Endothelial cell of hepatic sinusoid (primary cell): ENCODE data around the gene ACER3.
"Not testable (repeated sequence)": the region's sequence is repeated elsewhere in the genome, so short reads cannot be mapped to it uniquely, and the experiment has no call there.

Source experiments
- in situ Hi-C: cut with HindIII; loops from 2 replicates; pipeline ENCODE4 v1.10.0; 2017; ENCODE audit warnings: low sequenced_read_pairs

Gene ACER3

DNA sequence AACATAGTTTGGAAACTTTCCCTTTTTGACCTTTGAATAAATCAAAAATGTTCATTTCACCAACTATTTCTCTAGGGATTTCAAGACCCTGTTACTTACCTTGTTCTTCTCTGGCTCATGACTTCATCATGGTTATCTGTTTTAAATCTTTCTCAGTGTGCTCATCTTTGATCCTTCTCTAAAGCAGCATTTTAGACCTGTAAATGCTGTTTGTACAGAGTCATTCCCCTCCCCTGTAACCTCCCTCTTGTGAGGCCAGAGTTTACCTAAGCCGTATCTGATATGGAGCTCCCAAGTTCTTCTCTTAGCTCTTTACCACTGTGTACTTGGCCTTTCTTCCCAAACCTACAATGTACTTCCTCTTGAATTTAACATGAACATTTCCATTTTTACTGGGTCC is 56.0 kb downstream of the ACER3 start:
- in situ Hi-C loops, result no loop called here

DNA sequence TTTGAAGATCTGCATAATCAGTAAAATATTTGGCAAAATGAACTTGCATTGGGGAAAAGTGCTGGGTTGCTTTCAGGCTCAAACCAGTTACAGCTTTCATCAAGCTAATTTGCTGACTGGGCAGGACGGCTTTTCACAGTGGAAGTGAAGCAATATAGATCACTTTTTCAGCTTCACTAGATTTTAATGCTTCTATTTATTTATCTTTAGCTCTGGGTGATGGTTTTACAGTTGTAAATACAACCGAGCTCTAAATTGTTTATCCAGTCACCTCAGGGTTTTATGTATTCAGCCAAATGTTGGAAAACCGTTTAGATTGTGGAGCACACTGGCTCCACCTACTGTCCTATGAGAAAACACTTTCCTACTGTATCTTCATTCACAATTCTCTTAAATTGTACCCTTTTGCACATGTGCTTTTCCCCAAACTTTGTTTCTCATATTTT is 58.2 kb downstream of the ACER3 start:
- in situ Hi-C loops, result no loop called here

- in situ Hi-C loops, result no loop called here
These were observed 58.7 kb downstream of the ACER3 start for GRCh38 chr11:76919467-76919866.

DNA sequence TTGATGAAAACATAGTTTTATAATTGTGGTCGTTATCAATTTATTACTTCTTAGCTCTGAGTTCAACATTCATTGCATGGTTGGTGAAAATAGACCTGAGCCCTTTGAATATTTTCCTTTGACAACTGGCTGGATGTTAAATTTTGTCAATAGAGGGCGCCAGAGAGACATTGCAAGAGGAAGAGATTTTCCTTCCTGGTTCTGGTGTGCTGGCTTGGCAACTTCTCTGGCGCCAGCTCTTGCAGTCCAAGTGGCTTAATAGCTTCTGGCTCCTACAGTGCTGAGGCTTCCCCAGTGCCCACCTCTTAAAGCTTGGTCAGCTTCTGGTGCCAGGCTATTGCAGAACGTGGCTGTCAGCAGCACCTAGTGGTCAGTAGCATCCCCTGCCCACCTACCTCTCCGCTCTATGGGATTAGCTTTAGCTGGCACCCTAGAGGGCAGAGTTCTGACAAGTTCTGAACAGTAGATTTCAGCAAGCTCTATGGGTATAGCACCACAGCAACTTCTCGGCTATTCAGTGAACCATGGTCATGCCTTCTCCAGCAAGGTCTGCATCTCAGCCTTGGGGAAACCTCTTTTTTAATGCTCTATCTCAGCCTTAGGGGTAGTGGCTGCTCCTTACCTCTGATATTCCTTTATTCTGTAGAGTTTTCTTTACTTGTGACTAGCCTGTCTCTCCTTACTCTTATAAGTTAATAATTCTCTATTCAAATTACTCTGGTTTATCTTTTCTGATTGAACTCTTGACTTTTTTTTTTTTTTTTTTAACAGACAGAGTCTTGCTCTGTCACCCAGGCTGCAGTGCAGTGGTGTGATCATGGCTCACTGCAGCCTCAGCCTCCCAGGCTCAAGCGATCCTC is 59.4 kb downstream of the ACER3 start:
- in situ Hi-C loops, result no loop called here

DNA sequence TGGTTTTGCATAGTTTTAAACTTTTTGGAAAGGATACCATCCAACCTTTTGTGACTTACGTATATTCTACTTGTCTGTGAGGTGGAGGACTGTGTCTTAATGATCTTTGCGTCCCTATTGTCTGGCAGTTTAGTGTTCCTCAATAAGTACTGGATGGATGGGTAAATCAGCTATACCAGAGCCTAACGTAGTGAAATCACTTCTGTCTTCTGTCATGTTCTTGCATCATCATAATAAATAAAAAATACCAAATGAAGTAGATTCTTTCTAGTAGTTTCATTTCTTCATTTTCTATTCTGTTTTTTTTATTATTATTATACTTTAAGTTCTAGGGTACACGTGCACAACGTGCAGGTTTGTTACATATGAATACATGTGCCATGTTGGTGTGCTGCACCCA is 66.4 kb downstream of the ACER3 start:
- in situ Hi-C loops, result no loop called here

DNA sequence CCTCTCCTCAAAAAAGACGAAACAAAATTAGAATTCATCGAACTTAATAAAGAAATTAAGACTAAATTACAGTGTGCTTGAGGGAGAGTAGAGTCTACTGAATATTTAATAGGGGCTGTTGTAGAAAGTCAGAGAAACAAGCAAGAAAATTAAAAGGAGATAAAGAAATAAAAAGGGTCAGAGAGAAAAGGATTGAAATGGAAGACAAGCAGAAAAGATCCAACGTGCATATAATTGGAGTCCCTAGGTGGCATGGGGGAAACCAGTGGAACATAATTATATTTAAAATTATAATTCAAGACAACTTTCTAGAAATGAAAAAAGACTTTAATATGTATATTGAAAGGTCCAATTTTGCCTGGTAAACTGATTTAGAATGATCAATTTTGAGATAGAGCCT is 74.3 kb downstream of the ACER3 start:
- in situ Hi-C loops, result no loop called here

- in situ Hi-C loops, result no loop called here
These were observed 78.5 kb downstream of the ACER3 start for GRCh38 chr11:76939219-76939631.

- in situ Hi-C loops, result no loop called here
These were observed 83.5 kb downstream of the ACER3 start for GRCh38 chr11:76944225-76944624.

GRCh38 chr11:76946223-76946622 is 85.5 kb downstream of the ACER3 start:
- in situ Hi-C loops, result no loop called here

- in situ Hi-C loops, result no loop called here
These were observed 86.5 kb downstream of the ACER3 start for GRCh38 chr11:76947190-76947589.

DNA sequence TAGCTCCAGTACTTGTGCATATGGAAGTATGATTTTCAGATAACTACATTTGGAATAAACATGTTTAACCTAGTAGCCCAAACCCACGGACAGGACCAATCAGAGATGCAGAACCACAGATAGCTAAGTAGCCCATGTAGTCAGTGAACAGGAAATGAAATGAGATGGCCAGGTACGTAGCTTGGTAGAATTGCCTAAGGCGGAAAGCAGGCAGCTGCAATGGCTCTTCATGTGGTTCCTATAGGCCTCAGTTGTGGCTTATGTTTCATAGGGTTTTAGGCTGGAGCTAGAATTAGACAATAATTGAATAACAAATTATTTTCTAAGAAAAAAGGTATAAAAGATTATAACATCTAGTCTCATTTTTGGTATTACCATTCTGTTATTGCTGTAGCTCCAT is 87.1 kb downstream of the ACER3 start:
- in situ Hi-C loops, result no loop called here

GRCh38 chr11:76955459-76956114 is 94.9 kb downstream of the ACER3 start:
- in situ Hi-C loops, result no loop called here

DNA sequence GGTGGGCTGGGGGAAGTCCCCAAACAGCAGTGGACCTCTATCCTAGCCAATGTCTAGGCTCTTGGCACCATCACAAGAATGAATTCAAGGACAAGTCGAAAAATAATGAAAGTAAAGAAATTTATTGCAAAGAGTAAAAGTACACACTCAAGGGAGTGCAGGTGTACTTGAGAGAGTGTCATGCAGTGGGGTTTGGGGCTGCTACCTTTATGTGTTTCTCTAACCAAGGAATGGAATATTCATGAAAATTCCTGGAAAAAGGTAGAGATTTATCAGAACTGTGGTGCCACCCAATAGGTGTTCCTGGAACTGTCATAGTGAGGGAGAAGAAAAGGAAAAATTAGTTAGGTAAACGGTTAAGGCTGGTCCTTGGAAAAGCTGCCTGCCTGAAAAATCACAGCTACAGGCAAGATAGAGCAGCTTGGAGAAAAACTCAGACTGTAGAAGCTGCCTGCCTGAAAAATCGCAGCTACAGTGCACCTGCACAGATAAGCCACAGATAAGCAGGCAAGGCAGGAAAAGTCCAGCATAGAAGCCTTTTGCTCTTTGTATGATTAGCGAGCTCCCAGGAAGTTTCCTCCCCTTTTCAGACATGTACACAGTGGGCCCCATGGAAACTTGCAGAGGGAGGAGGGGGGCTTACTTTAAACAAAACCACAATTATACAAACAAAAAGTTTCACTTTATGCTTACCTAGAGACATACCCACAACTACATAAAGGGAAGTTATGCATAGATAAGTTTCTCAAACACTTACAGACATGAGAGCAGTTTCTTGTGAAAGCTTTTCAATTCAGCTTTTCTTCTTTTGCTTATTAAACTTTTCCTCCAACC is 102.1 kb downstream of the ACER3 start:
- in situ Hi-C loops, result no loop called here

GRCh38 chr11:76963417-76964168 is 102.9 kb downstream of the ACER3 start:
- in situ Hi-C loops, result not testable (repeated sequence)

DNA sequence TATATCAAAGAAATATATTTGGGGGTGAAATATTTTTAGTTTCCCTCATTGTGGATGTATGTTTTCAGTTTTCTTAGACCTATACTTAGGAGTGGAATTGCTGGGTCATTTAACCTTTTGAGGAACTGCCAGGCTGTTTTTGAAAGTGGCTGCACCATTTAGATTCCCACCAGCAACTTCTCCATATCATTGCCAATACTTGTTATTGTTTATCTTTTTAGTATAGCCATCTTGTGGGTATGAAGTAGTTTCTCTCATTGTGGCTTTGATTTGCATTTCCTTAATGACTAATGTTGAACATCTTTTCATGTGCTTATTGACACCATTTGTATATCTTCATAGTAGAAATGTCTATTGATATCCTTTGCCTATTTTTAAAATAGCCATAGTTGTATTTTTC is 111.3 kb downstream of the ACER3 start:
- in situ Hi-C loops, result no loop called here

DNA sequence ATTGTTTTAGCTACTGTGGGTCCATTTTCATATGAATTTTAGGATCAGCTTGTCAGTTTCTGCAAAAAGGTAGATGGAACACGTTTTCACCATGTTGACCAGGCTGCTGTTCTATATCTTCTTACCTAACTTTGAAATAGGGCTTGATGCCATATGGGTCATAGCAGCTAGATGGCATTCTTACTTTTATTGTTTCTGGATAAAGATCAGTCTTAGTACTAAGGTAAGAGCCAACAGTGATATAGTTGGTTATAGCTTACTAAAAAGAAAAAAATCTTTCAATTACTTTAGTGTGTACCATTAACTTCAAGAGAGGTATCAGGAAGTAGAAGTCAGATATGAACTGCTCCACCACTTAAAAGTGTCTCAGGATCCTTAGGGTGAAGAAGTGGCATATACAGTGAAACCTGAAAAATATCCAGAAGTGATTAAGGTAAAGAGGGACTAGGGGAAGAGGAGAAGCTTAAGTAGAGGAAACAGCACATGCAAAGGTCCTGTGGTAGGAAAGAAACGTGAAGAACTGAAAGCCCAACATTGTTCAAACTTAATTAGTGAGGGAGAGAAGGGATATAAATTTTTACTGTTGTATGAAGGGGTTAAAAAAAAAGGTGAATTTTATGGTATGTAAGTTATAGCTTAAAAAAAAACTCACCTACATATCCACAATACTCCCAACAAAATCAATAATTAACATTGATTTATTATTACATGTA is 113.6 kb downstream of the ACER3 start:
- in situ Hi-C loops, result no loop called here

GRCh38 chr11:76975513-76975912 is 114.8 kb downstream of the ACER3 start:
- in situ Hi-C loops, result no loop called here

DNA sequence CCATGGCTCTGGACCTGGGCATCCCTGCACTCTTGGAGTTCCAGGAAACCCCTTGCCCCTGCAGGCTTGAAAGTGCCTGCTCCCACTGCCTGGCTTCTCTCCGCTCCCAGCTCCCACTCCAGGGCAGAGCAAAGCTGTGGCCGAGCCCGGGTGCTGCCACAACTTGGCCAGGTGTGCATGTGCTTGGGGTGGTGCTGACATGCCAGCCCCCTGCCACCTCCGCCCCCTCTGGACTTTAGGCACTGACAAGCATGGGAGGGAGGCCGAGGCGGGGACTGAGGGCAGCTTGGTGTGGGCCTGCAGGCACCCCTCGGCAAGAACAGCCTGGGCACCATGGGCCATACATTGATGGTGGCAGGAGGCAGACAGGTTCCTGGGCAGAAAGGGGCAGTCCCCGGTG is 117.1 kb downstream of the ACER3 start:
- in situ Hi-C loops, result no loop called here

GRCh38 chr11:76978239-76978638 is 117.5 kb downstream of the ACER3 start:
- in situ Hi-C loops, result no loop called here

DNA sequence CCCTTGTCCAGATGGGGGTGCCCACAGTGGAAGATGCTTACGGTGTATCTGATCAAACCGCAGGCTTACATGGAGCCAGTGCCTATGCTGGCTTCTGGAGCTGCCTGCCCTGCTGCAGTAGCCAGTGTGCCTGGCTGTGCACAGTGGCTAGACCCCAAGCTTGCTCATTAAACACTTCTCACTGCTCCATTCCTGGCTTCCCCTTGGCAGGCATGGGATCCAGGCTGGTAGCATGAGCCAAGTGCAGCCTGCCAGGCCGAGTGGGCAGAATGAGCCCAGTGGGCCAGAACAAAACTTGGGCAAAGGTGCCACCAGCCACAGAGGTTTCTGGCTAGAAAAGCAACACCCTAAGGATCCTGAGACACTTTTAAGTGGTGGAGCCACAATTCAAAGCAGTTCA is 118.1 kb downstream of the ACER3 start:
- in situ Hi-C loops, result no loop called here
